ENCODE results near the gene CNTNAP2. TPM values are rescaled to one million over a fixed set of nuclear protein-coding genes. Genes with fewer than 3 reads are reported as not detected.

The CNTNAP2 gene
- total RNA-seq, 2 donors from 2014 or later, result 0.37 TPM; not detected in 1

GRCh38 chr7:146991596-146991995, 875.0 kb downstream of the CNTNAP2 start:
- Mint-ChIP-seq H3K4me3 (no peak overlapping the region), H3K27me3 (no peaks in the 10 kb centered on the region), H3K36me3 (ENCODE audit: low read depth) (no peaks in the 10 kb centered on the region), H3K27ac (no peak overlapping the region), H3K4me1 (no peaks in the 10 kb centered on the region)
- DNase-seq, result no peak
- H3K9me3 ChIP-seq (ENCODE audit: control insufficient read depth, low read length, poor library complexity, severe bottlenecking), result no peaks in the 10 kb centered on the region
- ATAC-seq, result no peak

- H3K36me3 Mint-ChIP-seq (ENCODE audit: low read depth), result no peaks in the 10 kb centered on the region
- H3K4me3 Mint-ChIP-seq, result no peak overlapping the region
- DNase-seq (no peak), ATAC-seq (no peak)
- H3K9me3 ChIP-seq (ENCODE audit: control insufficient read depth, low read length, poor library complexity, severe bottlenecking), result no peaks in the 10 kb centered on the region
- H3K27me3 Mint-ChIP-seq, result no peaks in the 10 kb centered on the region
- H3K4me1 Mint-ChIP-seq, result no peaks in the 10 kb centered on the region
- no peak overlapping the region for H3K27ac Mint-ChIP-seq
These were observed 877.2 kb downstream of the CNTNAP2 start for GRCh38 chr7:146993764-146994163.

GRCh38 chr7:147008530-147008929, 891.9 kb downstream of the CNTNAP2 start:
- ATAC-seq, result no peak
- no peaks in the 10 kb centered on the region for H3K27me3 Mint-ChIP-seq
- H3K9me3 ChIP-seq (ENCODE audit: control insufficient read depth, low read length, poor library complexity, severe bottlenecking), result no peaks in the 10 kb centered on the region
- H3K4me3 Mint-ChIP-seq, result no peak overlapping the region
- H3K4me1 Mint-ChIP-seq, result no peaks in the 10 kb centered on the region
- no peak overlapping the region for H3K27ac Mint-ChIP-seq
- no peak for DNase-seq
- H3K36me3 Mint-ChIP-seq (ENCODE audit: low read depth), result no peaks in the 10 kb centered on the region

- Mint-ChIP-seq H3K27me3 (no peaks in the 10 kb centered on the region), H3K27ac (no peak overlapping the region), H3K36me3 (ENCODE audit: low read depth) (no peaks in the 10 kb centered on the region), H3K4me1 (no peaks in the 10 kb centered on the region), H3K4me3 (no peak overlapping the region)
- no peak for ATAC-seq
- H3K9me3 ChIP-seq (ENCODE audit: control insufficient read depth, low read length, poor library complexity, severe bottlenecking), result no peaks in the 10 kb centered on the region
- no peak for DNase-seq
These were observed 896.1 kb downstream of the CNTNAP2 start for GRCh38 chr7:147012666-147013065.

GRCh38 chr7:147013825-147014224, 897.2 kb downstream of the CNTNAP2 start:
- Mint-ChIP-seq H3K27ac (no peak overlapping the region), H3K4me1 (no peaks in the 10 kb centered on the region), H3K4me3 (no peak overlapping the region), H3K36me3 (ENCODE audit: low read depth) (no peaks in the 10 kb centered on the region), H3K27me3 (no peaks in the 10 kb centered on the region)
- ATAC-seq (no peak), DNase-seq (no peak)
- H3K9me3 ChIP-seq (ENCODE audit: control insufficient read depth, low read length, poor library complexity, severe bottlenecking), result no peaks in the 10 kb centered on the region

- no peak overlapping the region for H3K27ac Mint-ChIP-seq
These were observed 897.8 kb downstream of the CNTNAP2 start for GRCh38 chr7:147014286-147014955.

GRCh38 chr7:147015999-147016398, 899.4 kb downstream of the CNTNAP2 start:
- no peak for ATAC-seq
- Mint-ChIP-seq H3K27ac (no peak overlapping the region), H3K27me3 (no peaks in the 10 kb centered on the region), H3K36me3 (ENCODE audit: low read depth) (no peaks in the 10 kb centered on the region), H3K4me1 (no peaks in the 10 kb centered on the region), H3K4me3 (no peak overlapping the region)
- H3K9me3 ChIP-seq (ENCODE audit: control insufficient read depth, low read length, poor library complexity, severe bottlenecking), result no peaks in the 10 kb centered on the region
- DNase-seq, result no peak

More at GRCh38 chr7:147014286-147014955, 897.8 kb downstream of the CNTNAP2 start:
- H3K27me3 Mint-ChIP-seq, result no peaks in the 10 kb centered on the region
- H3K4me1 Mint-ChIP-seq, result no peaks in the 10 kb centered on the region
- no peak for ATAC-seq
- no peaks in the 10 kb centered on the region for H3K9me3 ChIP-seq (ENCODE audit: control insufficient read depth, low read length, poor library complexity, severe bottlenecking)
- H3K4me3 Mint-ChIP-seq, result no peak overlapping the region
- H3K36me3 Mint-ChIP-seq (ENCODE audit: low read depth), result no peaks in the 10 kb centered on the region
- no peak for DNase-seq

- H3K4me3 Mint-ChIP-seq, result no peak overlapping the region
- no peak overlapping the region for H3K27ac Mint-ChIP-seq
- no peak for DNase-seq
- no peaks in the 10 kb centered on the region for H3K27me3 Mint-ChIP-seq
- H3K36me3 Mint-ChIP-seq (ENCODE audit: low read depth), result no peaks in the 10 kb centered on the region
- no peak for ATAC-seq
- no peaks in the 10 kb centered on the region for H3K4me1 Mint-ChIP-seq
- H3K9me3 ChIP-seq (ENCODE audit: control insufficient read depth, low read length, poor library complexity, severe bottlenecking), result no peaks in the 10 kb centered on the region
These were observed 905.5 kb downstream of the CNTNAP2 start for GRCh38 chr7:147022056-147022455.

GRCh38 chr7:147023440-147023839, 906.8 kb downstream of the CNTNAP2 start:
- no peaks in the 10 kb centered on the region for H3K9me3 ChIP-seq (ENCODE audit: control insufficient read depth, low read length, poor library complexity, severe bottlenecking)
- Mint-ChIP-seq H3K4me3 (no peak overlapping the region), H3K36me3 (ENCODE audit: low read depth) (no peaks in the 10 kb centered on the region), H3K4me1 (no peaks in the 10 kb centered on the region), H3K27ac (no peak overlapping the region), H3K27me3 (no peaks in the 10 kb centered on the region)
- ATAC-seq (no peak), DNase-seq (no peak)

- ATAC-seq (no peak), DNase-seq (no peak)
- no peaks in the 10 kb centered on the region for H3K4me1 Mint-ChIP-seq
- no peak overlapping the region for H3K4me3 Mint-ChIP-seq
- no peaks in the 10 kb centered on the region for H3K36me3 Mint-ChIP-seq (ENCODE audit: low read depth)
- H3K9me3 ChIP-seq (ENCODE audit: control insufficient read depth, low read length, poor library complexity, severe bottlenecking), result no peaks in the 10 kb centered on the region
- no peak overlapping the region for H3K27ac Mint-ChIP-seq
- no peaks in the 10 kb centered on the region for H3K27me3 Mint-ChIP-seq
These were observed 913.4 kb downstream of the CNTNAP2 start for GRCh38 chr7:147029953-147030352.

- DNase-seq (no peak), ATAC-seq (no peak)
- no peaks in the 10 kb centered on the region for H3K9me3 ChIP-seq (ENCODE audit: control insufficient read depth, low read length, poor library complexity, severe bottlenecking)
- H3K36me3 Mint-ChIP-seq (ENCODE audit: low read depth), result no peaks in the 10 kb centered on the region
- H3K27ac Mint-ChIP-seq, result no peak overlapping the region
- no peaks in the 10 kb centered on the region for H3K27me3 Mint-ChIP-seq
- H3K4me1 Mint-ChIP-seq, result no peaks in the 10 kb centered on the region
- H3K4me3 Mint-ChIP-seq, result no peak overlapping the region
These were observed 917.0 kb downstream of the CNTNAP2 start for GRCh38 chr7:147033641-147034040.

- Mint-ChIP-seq H3K4me3 (no peak overlapping the region), H3K36me3 (ENCODE audit: low read depth) (no peaks in the 10 kb centered on the region), H3K27ac (no peak overlapping the region), H3K27me3 (no peaks in the 10 kb centered on the region), H3K4me1 (no peaks in the 10 kb centered on the region)
- ATAC-seq (no peak), DNase-seq (no peak)
- H3K9me3 ChIP-seq (ENCODE audit: control insufficient read depth, low read length, poor library complexity, severe bottlenecking), result no peaks in the 10 kb centered on the region
These were observed 924.8 kb downstream of the CNTNAP2 start for GRCh38 chr7:147041438-147041837.

- H3K9me3 ChIP-seq (ENCODE audit: control insufficient read depth, low read length, poor library complexity, severe bottlenecking), result no peaks in the 10 kb centered on the region
- no peaks in the 10 kb centered on the region for H3K27me3 Mint-ChIP-seq
- no peaks in the 10 kb centered on the region for H3K4me1 Mint-ChIP-seq
- no peak for ATAC-seq
- H3K4me3 Mint-ChIP-seq, result no peak overlapping the region
- H3K27ac Mint-ChIP-seq, result no peak overlapping the region
- no peak for DNase-seq
- no peaks in the 10 kb centered on the region for H3K36me3 Mint-ChIP-seq (ENCODE audit: low read depth)
These were observed 928.3 kb downstream of the CNTNAP2 start for GRCh38 chr7:147044941-147045340.

- H3K27ac Mint-ChIP-seq, result no peak overlapping the region
- no peak overlapping the region for H3K4me3 Mint-ChIP-seq
- no peaks in the 10 kb centered on the region for H3K9me3 ChIP-seq (ENCODE audit: control insufficient read depth, low read length, poor library complexity, severe bottlenecking)
- no peaks in the 10 kb centered on the region for H3K4me1 Mint-ChIP-seq
- no peaks in the 10 kb centered on the region for H3K36me3 Mint-ChIP-seq (ENCODE audit: low read depth)
- H3K27me3 Mint-ChIP-seq, result no peaks in the 10 kb centered on the region
- ATAC-seq, result no peak
- no peak for DNase-seq
These were observed 931.1 kb downstream of the CNTNAP2 start for GRCh38 chr7:147047696-147048095.
